Suppressor macrophage treated with lipopolysaccharide for 4 hours (primary cell): ENCODE results near the gene GATB.
"Not testable (repeated sequence)": the region's sequence is repeated elsewhere in the genome, so short reads cannot be mapped to it uniquely, and the experiment has no call there.

Experiments used
- DNase-seq: peaks from one replicate; pipeline ENCODE4 v3.0.0-alpha.2; 2020

The GATB gene

DNA sequence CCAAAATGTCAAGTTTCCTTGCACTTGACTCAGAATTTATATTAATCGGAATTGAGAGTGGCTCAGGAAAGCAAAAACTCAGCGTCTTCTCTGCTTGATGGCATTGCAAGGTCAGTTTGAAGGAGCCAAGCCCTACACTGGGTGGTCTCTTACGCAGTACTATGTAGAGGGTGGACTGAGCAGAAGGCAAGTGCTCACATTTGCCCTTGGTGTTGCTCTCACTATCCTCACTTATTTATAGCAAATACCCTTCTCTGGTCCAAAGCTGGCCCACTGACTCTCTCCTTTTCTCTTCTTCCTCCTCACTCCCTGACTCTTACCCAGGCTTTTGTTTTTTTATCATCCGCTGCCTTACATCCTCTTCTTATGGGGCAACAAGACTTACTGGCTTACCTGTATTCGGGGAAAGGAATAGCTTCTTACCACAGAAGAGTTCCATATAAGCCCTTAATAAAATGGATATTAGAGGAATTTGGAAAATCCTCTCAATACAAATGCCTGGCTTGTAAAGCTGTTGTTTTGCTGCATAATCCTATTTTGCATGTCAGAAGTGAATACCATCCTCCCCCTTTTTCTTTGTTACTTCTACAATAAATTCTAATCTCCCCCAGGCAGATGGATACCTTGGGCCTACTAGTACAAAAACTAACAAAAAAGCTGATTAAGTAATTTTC lies 24.8 kb upstream of the GATB start:
- no peak for DNase-seq

DNA sequence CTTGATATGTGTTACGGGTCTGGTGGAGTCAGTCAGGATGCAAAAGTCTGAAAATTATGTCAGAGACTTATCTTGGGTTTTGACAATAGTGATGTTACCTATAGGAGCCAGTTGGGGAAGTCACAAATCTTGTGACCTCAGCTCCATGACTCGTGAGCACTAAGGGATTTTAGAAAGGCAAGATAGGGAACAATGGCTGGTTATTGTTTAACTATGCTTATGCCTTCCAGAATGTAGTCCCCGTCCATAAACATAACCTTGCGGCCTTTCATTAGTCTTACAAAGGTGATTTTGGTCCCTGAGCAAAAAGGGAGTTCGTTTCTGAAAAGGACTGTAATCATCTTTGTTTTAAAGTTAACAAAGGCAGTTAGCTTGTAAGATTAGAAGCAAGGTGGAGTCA lies 23.9 kb upstream of the GATB start:
- no peak for DNase-seq

DNA sequence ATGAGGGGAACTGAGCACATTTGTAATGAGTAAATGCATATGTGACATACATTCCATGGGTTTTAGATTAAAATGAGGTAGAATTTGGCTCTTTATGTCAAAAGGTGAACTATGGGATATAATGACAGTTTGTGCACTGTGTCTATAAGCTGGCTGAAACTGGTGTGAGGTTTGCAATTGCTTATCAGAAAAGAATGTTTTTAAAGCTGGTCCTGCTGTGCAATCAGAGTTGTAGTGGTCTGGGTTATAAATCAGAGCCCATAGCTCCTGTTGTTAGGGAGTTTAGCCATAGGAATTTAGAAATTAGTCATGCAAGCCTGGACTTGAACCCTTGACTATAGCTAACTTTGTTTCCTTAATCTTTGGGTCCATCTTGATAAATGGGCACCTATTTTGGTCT lies 23.1 kb upstream of the GATB start:
- DNase-seq, result no peak

DNA sequence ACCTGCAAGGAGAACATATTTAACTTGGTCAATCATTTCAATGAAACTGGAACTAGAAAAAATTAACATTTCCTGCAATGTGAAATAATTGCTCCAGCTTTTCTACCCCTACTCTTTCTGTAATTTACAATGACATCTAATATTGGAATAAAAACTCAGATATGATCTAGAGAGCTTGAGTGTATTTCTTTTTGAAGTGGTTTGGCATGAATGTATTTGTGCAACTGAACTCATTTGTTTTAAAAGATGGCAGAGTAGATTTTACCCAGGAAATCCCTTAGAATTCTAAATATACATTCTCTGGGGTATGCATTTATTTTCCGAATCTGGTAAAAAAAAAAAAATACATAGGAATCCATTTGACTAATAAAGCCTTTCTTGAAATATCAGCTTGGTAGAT lies 21.5 kb upstream of the GATB start:
- no peak for DNase-seq

DNA sequence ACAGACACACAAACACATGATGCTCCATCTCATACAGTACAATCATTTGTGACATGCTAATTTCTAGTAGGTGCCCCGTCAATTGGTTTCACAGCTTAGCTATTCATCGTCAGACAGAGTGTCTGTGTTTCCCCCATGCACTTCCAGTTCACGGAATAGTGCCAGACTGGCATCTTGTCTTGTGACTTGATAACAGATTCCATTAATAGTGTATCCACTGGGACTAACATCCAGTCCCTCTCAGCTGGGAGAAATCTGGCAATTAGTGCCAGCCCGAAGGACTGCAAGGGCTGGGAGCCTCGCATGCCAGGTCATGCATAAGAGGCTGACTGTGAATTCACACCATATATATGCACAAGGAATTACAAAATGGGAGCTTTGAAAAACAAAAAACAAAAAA lies 20.2 kb upstream of the GATB start:
- DNase-seq, result no peak

DNA sequence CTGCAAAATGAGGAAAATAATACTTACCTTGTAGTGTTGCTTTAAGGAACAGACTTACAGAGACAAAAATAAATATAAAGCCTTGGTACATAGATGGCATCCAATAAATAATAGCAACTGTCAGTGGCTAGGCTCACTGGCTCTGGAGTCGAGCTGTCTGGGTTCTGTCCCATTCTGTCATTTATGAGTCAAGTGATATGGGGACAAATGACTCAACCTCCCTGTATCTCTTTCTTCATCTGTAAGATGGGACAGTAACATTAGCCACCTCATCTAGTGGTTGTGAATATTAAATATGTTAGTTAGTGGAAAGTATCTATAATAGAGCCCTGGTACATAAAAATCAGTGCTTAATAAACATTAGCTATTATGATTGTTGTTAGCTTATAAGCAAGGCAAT lies 16.7 kb upstream of the GATB start:
- no peak for DNase-seq

DNA sequence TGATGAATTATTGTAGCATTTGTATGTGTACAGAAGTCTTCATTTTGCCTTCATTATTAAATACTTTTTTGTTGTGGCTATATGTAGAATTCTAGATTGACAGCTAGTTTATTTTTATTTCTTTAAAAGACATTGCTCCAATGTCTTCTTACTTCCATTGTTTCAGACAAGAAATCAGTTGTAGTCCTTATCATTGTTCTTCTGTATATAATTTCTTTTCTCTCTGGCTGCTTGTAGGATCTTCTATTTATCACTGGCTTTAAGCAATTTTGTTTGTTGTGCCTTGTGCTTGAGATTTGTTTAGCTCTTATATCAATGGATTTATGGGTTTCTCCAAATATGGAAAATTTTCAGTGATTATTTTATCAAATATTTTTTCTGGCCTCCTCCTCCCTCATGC lies 13.5 kb upstream of the GATB start:
- DNase-seq, result no peak

DNA sequence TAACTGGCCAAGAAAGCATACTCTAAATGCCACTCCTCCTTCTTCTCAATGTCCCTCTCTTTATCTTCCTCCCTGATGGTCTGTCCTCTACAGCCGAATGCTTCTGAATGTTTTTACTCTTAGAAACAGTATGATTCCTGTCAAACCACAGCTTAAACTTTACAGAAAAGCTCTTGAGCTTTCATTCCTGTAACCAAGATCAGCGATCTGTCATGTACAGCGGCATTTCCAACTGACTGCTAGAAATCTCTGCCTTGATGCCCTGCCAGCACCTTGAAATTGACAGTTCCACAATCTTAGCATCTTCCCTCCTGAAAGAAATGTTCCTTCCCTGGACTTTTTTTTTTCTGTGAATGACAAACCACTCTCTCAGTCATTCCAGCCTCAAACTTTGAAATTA lies 11.5 kb upstream of the GATB start:
- no peak for DNase-seq

DNA sequence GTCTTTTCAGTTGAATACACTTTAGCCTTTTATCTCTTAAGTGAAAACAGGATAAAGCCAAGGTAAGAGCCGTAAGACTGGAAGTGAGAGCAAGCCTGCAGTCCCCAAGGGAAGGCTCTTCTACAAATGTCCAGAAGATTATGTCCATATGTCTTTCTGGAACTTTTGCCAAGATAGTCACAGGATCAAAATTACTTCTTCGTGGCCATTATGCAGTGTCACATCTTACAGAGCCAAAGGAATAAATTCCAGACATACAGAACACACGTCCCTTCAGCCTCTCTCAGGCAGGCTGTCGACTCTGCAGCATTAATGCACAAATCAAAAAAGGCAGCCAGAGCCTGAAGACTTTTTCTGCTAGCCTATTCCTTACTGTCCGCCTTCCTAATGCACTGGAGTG lies 10.9 kb upstream of the GATB start:
- DNase-seq, result no peak

DNA sequence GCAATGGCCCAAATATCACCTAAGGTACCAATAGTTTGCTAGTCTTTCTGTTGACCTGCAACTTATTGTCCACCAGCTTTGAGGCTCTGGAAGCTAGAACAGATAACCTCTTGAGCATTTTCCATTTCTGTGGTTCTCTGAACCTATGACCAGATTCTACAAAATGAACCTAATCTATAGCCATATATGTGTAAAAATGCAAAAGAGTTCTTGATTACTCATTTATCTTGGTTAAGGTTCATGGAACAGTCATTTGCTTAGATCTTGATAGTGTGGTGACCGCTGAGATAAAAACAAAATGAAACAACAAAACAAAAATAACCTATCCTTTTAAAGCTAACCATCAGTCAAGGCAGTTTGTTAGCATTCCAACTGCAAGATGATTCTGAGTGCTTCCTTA lies 9.3 kb upstream of the GATB start:
- no peak for DNase-seq

DNA sequence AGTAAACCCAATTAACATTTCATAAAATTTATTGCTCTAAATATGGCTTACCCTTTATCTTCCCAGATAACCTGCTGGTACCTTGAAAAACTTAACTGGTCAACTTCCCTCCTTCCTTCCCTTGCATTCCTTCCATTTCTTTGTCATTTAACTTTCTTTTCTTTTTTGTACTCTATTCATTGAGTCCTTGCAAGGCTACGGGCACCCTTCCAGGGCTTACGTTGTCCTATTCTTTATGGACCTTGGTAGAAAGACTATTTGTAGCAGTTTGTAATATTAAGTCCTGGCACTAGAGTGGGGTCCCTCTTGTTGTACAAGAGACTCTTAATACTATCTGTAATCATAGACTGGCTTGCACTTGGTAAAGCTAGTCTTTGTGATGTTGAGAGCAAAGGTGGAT lies 8.0 kb upstream of the GATB start:
- DNase-seq, result no peak

DNA sequence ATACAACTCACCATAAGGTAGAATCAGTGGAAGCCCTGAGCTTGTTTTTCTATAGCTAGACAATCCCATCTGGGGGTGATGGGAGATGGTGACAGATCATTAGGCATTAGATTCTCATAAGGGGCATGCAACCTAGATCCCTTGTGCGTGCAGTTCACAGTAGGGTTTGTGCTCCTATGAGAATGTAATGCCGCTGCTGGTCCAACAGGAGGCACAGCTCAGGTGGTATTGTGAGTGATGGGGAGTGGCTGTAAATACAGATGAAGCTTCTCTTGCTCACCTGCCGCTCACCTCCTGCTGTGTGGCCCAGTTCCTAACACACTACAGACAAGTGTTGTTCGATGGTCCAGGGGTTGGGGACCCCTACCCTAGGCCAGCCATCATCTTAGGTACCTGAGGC lies 5.9 kb upstream of the GATB start:
- no peak for DNase-seq

DNA sequence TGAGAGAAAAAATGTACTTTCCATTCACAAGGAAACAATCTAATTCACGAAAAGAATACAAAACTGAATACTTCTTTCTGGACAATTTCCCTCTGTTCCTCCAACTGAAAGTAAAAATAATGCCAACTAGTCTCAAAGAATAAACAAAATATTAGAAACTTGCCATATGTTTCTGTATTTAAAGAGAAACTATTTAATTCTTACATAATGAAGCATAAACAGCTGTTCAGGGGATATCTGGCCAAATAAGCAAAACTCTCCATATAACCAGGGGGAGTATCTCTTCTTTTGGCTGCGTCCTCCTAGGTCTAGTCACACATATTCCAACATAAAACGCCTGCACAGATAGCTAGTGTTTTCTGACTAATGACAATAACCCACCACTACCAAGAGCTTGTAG lies 805 bp downstream of the GATB start:
- DNase-seq, result no peak

DNA sequence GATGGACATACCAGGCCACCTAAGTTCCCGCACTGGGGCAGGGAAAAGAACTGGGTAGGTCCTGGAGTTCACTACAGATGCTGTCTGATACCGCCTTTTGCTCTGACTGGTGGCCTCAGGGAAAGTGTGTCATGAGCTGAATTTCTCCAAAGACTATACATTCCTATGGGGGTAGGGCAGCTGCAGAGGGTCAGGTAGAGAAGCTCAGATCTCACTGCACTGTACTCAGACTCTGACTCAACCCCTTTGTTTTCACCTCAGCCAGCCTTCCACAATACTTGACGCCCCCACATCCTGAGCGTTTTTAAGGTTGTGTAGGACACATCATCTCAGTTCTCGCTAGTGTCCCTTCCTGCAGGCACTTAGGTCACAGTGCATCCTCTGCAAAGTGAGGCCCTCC lies 7.8 kb downstream of the GATB start:
- DNase-seq, result no peak

DNA sequence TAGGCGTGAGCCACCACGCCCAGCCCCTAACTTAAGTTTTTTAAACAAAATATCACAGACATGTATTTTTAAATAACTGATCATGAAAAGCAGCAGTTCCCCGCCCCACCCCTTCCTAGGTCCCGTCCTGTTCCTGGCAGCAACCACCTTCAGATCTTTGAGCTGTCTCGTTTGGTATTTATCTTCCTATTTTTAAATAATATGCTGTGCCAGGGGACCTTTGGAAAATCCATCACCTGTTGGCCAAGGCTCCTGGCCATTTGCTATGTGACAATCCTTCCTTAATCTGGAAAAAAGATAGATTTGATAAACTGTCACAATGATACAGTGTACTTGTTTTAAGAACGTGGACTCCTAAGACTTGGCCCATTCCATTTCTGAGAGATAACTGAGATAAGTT lies 10.7 kb downstream of the GATB start:
- no peak for DNase-seq

DNA sequence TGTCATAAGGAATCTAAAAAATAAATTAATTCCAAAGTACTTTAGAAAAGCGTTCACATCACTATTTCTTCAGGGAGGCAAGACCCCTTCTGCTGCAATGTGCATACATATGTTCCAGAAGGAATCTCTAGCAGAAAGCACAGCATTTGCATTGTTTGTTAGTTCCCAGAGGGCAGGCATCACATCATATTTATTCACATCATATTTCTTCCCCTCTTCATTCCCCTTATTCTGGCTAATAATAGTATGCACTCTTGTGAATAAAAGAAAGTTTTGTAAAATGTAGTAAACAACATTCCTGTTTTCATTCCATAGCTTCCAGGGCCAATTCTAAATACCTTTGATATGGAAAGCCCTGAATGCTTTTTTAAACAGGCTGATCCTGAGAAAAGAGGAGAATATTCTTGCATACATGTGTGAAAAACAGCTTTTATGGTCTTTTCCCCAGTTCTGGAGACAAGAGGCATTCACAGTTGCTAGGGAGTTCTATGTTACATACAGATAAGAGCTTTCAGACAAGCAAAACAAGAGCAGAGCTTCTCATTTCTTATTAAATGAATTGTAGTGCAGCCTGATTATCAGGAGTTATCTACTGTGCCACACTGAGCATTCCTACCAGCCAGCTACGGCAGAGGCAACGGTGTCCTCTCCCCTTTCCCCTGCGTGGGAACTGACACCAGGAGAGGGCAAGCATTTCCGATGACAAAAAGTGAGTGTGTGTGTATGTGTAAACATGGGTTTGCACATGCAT lies 15.2 kb downstream of the GATB start:
- DNase-seq, result no peak

DNA sequence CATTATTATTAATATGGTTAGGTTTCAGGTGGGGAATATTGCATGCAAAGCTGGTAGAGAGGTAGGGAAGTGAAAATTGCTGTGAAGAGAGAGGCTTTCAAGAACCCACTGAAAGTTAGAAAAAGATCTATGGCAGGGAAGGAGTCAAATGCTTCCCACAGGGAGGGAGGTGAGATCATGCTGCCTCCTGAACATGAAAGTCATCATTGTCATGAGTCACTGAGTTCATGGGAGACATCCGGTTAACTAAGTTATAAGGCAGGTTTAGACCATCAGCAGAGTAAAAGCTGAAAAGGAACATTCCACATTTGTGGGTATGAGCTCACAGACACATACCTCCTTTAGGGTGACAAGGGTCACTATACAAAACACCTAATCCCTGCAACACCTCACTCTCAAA lies 16.2 kb downstream of the GATB start:
- DNase-seq, result peak; percentile 46

DNA sequence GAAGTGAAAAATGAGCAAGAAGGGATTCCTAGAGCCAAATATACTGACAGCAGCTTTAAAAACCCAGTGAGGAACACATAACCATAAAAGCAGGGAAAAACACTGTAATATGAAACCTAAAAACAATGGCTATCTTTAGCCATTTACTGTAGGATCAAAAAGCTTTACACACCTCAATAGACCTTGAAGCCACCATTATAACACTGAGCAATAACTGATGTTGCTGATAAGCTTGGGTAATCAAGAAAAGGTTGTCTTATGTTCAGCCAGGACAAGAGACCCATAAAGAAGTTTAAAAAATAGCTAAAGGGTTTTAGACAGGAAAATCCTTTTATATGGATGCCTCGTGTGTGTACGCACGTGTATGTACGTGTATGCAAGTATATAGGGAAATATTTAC lies 16.9 kb downstream of the GATB start:
- no peak for DNase-seq

DNA sequence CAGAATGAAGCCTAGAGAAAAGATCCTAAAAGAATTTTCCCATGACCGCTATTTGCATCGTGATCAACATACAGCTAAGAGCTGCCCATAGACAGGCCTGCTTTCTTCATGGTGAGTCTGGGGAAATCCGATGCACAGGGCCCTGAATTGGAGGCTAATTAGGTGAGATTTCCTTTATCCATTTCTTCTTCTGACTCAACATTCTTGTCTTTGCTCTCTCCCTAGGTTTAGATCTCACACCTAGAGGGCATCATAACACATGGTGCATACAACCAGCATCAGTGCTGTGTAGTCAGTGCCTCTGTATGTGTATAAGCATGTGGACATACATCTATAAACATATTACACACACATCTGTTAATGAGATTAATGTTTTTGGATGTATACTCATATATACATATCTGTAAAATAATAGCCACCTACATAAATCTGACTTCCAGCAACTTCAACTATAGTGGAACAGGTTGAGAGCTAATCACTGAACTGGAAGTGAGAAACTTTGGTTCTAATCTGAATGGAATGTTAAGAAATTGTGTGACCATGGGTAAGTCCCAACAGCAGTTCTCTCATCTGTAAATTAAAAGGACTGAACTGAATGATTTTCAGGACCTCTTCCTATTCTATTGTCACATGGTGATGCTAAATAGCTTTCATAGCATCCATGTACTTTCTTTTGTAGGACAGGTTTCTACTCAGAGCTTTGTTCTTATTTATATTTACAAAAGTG lies 17.5 kb downstream of the GATB start:
- DNase-seq, result no peak

DNA sequence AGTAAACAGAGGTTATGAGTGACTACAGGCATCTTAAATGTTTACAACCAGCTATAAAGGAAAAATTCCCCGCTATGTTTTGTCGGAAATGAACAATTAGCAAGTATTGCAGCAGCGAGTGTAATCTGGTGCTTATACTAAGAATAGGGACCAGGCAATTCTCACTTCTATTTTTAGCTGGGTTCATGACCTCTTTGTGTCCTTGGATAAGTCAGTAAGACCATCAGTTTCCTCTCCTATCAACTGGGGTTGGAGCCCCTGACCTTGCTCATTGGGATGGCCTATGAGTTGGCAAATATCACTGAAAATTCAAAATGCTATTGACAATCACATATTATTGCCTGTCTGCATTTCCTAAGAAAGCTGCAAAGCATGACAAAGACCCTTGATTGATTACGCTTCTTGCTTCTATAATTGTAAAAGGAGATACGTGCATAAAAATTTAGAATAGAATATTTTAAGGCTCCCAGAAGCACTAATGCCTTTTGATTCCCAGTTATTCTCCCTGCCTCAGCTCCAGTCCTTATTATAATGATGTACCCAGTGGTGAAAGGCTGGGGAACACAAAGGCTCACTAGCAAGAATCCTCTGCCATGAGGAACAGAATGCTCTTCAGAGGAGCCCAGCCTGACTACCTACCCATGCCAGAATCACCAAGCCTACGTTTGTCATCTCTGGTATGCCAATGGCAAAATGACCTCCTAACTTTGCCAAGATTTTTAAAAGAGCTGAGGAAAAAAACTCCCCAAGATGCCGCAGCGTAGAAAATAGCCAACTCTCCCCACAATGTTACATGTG lies 21.9 kb downstream of the GATB start:
- no peak for DNase-seq

DNA sequence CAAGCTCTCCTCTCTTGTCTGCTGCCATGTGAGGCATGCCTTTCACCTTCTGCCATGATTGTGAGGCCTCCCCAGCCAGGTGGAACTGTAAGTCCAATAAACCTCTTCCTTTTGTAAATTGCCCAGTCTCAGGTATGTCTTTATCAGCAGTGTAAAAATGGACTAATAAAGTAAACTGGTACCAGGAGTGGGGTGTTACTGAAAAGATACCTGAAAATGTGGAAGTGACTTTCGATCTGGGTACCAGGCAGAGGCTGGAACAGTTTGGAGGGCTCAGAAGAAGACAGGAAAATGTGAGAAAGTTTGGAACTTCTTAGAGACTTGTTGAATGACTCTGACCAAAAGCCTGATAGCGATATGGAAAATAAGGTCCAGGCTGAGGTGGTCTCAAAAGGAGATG lies 24.0 kb downstream of the GATB start:
- not testable (repeated sequence) for DNase-seq

DNA sequence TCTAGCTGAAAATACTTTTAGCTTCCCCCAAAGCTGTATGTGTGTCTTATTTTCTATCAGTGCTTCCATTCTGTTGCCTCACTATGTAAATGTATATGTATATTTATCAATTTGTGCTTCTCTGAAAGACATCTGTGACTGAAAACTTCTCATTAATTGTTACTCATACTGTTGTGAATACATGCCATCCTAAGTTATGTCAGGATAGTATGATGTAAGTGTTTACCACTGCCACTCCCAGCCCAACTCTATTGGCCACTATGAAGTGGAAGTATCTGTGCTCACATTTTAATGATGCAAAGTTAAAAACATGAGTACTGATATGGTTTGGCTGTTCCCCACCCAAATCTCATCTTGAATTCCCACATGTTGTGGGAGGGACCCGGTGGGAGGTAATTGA lies 24.4 kb downstream of the GATB start:
- DNase-seq, result no peak

DNA sequence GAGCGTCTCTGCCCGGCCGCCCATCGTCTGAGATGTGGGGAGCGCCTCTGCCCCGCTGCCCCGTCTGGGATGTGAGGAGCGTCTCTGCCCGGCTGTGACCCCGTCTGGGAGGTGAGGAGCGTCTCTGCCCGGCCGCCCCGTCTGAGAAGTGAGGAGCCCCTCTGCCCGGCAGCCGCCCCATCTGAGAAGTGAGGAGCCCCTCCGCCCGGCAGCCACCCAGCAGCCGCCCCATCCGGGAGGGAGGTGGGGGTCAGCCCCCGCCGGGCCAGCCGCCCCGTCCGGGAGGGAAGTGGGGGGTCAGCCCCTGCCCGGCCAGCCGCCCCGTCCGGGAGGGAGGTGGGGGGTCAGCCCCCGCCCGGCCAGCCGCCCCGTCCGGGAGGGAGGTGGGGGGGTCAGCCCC lies 29.1 kb downstream of the GATB start:
- DNase-seq, result not testable (repeated sequence)
